Keratinocyte (primary cell): ENCODE measurements around the gene SLC6A9.

Source experiments
- CTCF ChIP-seq, 3 experiments: IDR thresholded peaks in 1 of 3; conservative IDR thresholded peaks in 1 of 3; optimal IDR thresholded peaks in 1 of 3; 2 replicates in 2 of 3; 3 replicates in 1 of 3; pipeline versions ENCODE3 to v1.5.1; 2011; ENCODE audit warnings: low read length in 3 of 3, mild to moderate bottlenecking in 3 of 3, moderate library complexity in 2 of 3, control low read depth in 1 of 3, inconsistent platforms in 1 of 3; ENCODE audit not compliant: insufficient read depth in 2 of 3; ENCODE audit errors: extremely low read depth in 1 of 3
- EZH2 ChIP-seq: IDR thresholded peaks from one replicate; pipeline ENCODE4 v1.6.1; 2012; ENCODE audit warnings: inconsistent platforms, mild to moderate bottlenecking, low read length, moderate library complexity

- no peak for TF ChIP-seq CTCF (optimal IDR thresholded peaks at IDR 0.05 in 1 of 3, IDR thresholded peaks at IDR 0.05 in 1 of 3, conservative IDR thresholded peaks at IDR 0.05 in 1 of 3; ENCODE audit: extremely low read depth in 1 of 3, insufficient read depth in 2 of 3, low read length in 3 of 3)
- no peak for TF ChIP-seq EZH2
Measured at GRCh38 chr1:43985984-43986595, 45.2 kb downstream of the SLC6A9 start.
